B cell (primary cell): ENCODE results near the gene ARPP19.

ENCODE experiments used
- CTCF ChIP-seq: fragments of 200-600 bp; IDR thresholded peaks from one replicate; pipeline ENCODE4 v1.8.0; 2022; ENCODE audit warnings: antibody characterized with exemption, mild to moderate bottlenecking
- EZH2 ChIP-seq: IDR thresholded peaks from 2 replicates; pipeline ENCODE4 v1.6.1; 2012; ENCODE audit warnings: borderline replicate concordance, low read depth, mild to moderate bottlenecking, moderate library complexity, low read length; ENCODE audit not compliant: insufficient read depth, poor library complexity, severe bottlenecking

GRCh38 chr15:52509500-52510245 lies 59.2 kb downstream of the ARPP19 start:
- no peak for TF ChIP-seq CTCF
- TF ChIP-seq EZH2 = no peak
